GM23338 (cell line): ENCODE data around the gene HDC.

Experiments used
- CTCF ChIP-seq, 2 experiments: fragments of 200-600 bp in 1 of 2; sonication (generic) in 1 of 2; conservative IDR thresholded peaks; 2 replicates each; pipeline versions ENCODE4 v1.5.1 to v1.6.1; 2016 to 2017; ENCODE audit warnings: antibody characterized with exemption in 2 of 2, low read depth in 2 of 2, mild to moderate bottlenecking in 2 of 2, moderate library complexity in 1 of 2
- REST ChIP-seq: IDR thresholded peaks from one replicate; pipeline ENCODE4 v1.6.1; 2018; ENCODE audit warnings: antibody characterized with exemption; ENCODE audit not compliant: unreplicated experiment

DNA sequence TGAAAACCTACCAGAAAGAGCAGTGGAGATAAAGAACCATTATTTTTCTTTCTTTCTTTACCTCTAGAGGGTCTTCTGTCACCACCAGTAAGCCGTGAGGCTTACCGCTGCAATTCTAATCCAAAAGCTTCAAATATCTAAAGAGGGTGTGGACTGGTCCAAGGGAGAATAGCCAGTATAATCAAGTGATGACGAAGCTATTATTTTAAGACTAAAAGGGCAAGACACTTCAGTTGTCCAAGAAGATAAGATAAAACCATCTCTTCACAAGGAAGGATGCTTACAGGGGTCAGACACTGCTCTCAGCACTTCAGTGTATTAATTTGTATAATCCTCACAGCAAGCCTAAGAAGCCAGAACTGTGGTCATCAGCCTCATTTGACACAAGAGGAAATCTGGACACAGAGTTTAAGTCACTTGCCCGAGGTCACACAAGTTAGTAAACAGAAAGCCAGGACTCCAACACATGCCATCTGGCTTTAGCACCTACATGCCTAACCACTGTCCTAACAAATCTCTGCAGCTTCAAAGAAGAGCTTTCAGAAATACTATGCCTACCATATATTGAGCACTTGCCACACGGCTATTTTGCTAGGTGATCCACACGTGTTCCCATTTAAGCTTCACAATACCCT, 14.6 kb downstream of the HDC start:
- TF ChIP-seq CTCF (conservative IDR thresholded peaks at IDR 0.05; ENCODE audit: low read depth in 2 of 2) (no peak), REST (no peak)
